Activated CD8-positive, alpha-beta T cell treated with anti-CD3 and anti-CD28 coated beads for 36 hours (primary cell): ENCODE measurements around the gene DAB1. TPM values are rescaled to one million over a fixed set of nuclear protein-coding genes. Genes with fewer than 3 reads are reported as not detected.
A peak's percentile ranks its signal among the peaks of the same experiment; 100 is the strongest.

Source experiments
- ATAC-seq: fragments of 200-7000 bp; cut with Tn5 transposase; one replicate; pipeline ENCODE4 v1.10.0; 2021; ENCODE audit warnings: mild to moderate bottlenecking, moderate library complexity
- CTCF ChIA-PET: fragments of 350-600 bp; sonication (Branson Sonifier 250); formaldehyde crosslinking; loops from one replicate; lab custom pipeline; 2021; ENCODE audit warnings: antibody characterized with exemption; lab: Charles Lee
- POLR2A ChIA-PET: fragments of 350-600 bp; sonication (Branson Sonifier 250); formaldehyde crosslinking; loops from one replicate; lab custom pipeline; 2021; ENCODE audit warnings: antibody characterized with exemption; lab: Charles Lee
- DNase-seq: peaks from one replicate; pipeline ENCODE4 v3.0.0-alpha.2; 2020
- H3K27ac Mint-ChIP-seq: one replicate; pipeline ENCODE4 v1.8.0; 2021; ENCODE audit warnings: mild to moderate bottlenecking, mixed read lengths
- H3K27me3 Mint-ChIP-seq: one replicate; pipeline ENCODE4 v1.8.0; 2021; ENCODE audit warnings: mixed read lengths
- H3K36me3 Mint-ChIP-seq: one replicate; pipeline ENCODE4 v1.8.0; 2021; ENCODE audit warnings: low read depth, mixed read lengths
- H3K4me1 Mint-ChIP-seq: one replicate; pipeline ENCODE4 v1.8.0; 2021; ENCODE audit warnings: low read depth, mixed read lengths
- H3K4me3 Mint-ChIP-seq: one replicate; pipeline ENCODE4 v1.8.0; 2021; ENCODE audit warnings: mild to moderate bottlenecking, moderate library complexity, mixed read lengths
- H3K9me3 Mint-ChIP-seq: one replicate; pipeline ENCODE4 v1.8.0; 2021; ENCODE audit warnings: mixed read lengths
- intact Hi-C: fragments of 100-400 bp; cut with micrococcal nuclease; formaldehyde crosslinking; loops from one replicate; pipeline ENCODE4 v1.10.0; 2022
- total RNA-seq, 2 experiments: library from RNA; stranded (reverse); gene quantifications; one replicate each; pipeline ENCODE4 v1.2.3, GENCODE V29; 2021
- TF ChIP-seq, protein P1 (sequence below): fragments of 200-600 bp; IDR thresholded peaks from one replicate; pipeline ENCODE4 v1.8.0; 2022; ENCODE audit warnings: antibody characterized with exemption, mild to moderate bottlenecking

Gene DAB1
- total RNA-seq, 2 experiments from 2014 or later = not detected

DNA sequence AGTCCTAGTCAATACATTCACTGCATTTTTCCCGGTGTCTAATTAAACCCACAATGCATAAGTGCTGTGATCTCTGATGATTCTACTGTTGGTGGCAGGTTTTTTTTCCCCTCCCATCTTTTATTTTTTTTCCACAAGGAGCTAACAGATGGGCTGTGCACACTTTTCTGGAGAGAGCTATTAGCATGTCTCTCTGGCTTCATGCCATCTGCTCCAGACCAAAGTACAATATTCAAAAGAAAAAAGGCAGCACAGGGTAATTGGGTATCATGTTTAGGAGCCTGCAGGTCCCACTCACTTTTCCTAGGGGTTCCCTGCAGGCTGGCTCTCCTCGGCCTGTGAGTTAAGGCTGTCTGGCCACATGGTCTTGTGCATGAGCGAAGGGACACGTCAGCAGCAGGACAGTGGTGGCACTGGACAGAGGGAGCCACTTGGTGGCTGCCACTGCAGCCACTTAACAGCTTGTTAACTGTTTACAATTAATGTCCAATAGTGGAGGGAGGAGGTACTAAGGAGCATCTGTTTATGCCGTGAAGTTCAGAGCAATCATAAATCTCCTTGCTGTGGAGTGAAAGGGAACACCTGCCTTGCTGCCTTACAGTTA lies 404.5 kb downstream of the DAB1 start:
- H3K36me3 Mint-ChIP-seq = no peaks in the 10 kb centered on the region
- peaks cover 2% of the 10 kb centered on the region for H3K27me3 Mint-ChIP-seq
- POLR2A ChIA-PET = no interaction called here

DNA sequence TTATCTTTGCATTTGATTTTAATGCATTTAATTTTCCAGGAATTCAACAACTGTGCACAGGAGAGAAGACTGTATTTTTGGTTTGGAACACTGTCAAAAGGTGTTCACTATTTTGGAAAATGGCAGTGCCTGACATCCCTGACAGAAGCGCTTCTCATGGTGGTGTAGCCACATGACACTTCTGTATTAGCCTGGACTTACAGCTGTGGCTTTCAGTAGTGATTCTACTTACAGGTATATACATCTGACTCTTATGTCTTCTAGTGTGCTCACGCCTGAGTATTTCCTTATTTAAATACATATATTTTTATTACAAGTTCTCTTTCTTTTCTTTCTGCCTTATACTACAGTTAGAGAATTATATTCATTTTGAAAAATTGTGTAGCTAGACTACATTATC lies 405.7 kb downstream of the DAB1 start:
- Mint-ChIP-seq H3K27me3 (peaks cover 2% of the 10 kb centered on the region), H3K9me3 (peaks cover 2% of the 10 kb centered on the region), H3K36me3 (no peaks in the 10 kb centered on the region), H3K4me1 (no peaks in the 10 kb centered on the region), H3K27ac (no peak overlapping the region), H3K4me3 (no peak overlapping the region)
- ChIA-PET CTCF (no interaction called here), POLR2A (interaction anchor here (1.0 kb wide), 1 partner anchor 10 kb away, joined by 4 read pairs; no protein-coding TSS in a partner anchor)
- TF ChIP-seq, protein P1, sequence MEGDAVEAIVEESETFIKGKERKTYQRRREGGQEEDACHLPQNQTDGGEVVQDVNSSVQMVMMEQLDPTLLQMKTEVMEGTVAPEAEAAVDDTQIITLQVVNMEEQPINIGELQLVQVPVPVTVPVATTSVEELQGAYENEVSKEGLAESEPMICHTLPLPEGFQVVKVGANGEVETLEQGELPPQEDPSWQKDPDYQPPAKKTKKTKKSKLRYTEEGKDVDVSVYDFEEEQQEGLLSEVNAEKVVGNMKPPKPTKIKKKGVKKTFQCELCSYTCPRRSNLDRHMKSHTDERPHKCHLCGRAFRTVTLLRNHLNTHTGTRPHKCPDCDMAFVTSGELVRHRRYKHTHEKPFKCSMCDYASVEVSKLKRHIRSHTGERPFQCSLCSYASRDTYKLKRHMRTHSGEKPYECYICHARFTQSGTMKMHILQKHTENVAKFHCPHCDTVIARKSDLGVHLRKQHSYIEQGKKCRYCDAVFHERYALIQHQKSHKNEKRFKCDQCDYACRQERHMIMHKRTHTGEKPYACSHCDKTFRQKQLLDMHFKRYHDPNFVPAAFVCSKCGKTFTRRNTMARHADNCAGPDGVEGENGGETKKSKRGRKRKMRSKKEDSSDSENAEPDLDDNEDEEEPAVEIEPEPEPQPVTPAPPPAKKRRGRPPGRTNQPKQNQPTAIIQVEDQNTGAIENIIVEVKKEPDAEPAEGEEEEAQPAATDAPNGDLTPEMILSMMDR = no peak
- intact Hi-C loops = no loop called here
- DNase-seq (no peak), ATAC-seq (no peak)

More for the DNA sequence above, 404.5 kb downstream of the DAB1 start:
- Mint-ChIP-seq H3K9me3 (peaks cover 2% of the 10 kb centered on the region), H3K4me1 (no peaks in the 10 kb centered on the region), H3K27ac (no peak overlapping the region), H3K4me3 (no peak overlapping the region)
- intact Hi-C loops = no loop called here
- no peak for DNase-seq
- CTCF ChIA-PET = no interaction called here
- no peak for ATAC-seq
- TF ChIP-seq, protein P1 = no peak

DNA sequence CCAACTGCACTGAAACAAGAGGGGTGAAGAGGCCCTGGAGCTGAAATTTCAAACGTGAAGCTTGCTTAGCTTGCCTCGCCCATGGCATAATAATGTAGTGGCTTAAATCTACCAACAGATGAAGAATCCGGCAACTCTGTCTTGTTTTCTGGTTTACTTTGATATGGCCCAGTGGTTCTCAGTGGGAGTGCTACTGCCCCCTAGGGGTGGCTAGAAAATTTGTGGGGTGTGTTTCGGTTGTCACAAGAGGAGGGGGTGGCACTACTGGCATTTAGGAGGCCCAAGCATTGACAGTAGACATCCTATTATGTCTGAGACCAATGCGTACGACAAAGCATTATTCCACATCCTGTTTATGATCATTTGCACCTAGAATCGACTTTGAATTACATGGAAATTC lies 406.1 kb downstream of the DAB1 start:
- Mint-ChIP-seq H3K4me3 (no peak overlapping the region), H3K27me3 (peaks cover 2% of the 10 kb centered on the region), H3K9me3 (peaks cover 2% of the 10 kb centered on the region), H3K27ac (no peak overlapping the region), H3K36me3 (no peaks in the 10 kb centered on the region), H3K4me1 (no peaks in the 10 kb centered on the region)
- ATAC-seq (no peak), DNase-seq (peak; percentile 2)
- intact Hi-C loops = no loop called here
- ChIA-PET CTCF (interaction anchor here (0.6 kb wide), 1 partner anchor 881 kb away, joined by 3 read pairs; no protein-coding TSS in a partner anchor), POLR2A (interaction anchor here (1.0 kb wide), 1 partner anchor 10 kb away, joined by 4 read pairs; no protein-coding TSS in a partner anchor)
- TF ChIP-seq, protein P1 = no peak

DNA sequence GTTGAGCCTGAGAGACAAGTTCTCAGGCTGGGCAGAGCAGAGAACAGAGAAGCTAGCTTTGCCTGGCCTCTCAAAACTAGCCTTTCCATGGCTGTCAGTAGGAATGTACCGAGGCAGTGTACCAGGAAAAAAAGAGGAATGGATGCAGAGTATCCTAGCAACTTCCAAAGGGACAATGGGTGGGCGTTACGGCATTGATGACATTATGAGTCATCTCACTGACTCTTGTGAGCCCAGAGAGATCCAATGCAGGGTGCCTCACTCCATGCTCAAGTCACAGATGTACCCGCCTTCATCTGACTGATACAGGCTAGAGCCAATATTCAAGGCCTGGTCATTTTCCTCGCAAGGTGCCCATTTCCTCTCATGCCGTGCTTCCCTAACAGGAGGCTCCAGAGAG lies 406.7 kb downstream of the DAB1 start:
- no peak for DNase-seq
- H3K27ac Mint-ChIP-seq = no peak overlapping the region

DNA sequence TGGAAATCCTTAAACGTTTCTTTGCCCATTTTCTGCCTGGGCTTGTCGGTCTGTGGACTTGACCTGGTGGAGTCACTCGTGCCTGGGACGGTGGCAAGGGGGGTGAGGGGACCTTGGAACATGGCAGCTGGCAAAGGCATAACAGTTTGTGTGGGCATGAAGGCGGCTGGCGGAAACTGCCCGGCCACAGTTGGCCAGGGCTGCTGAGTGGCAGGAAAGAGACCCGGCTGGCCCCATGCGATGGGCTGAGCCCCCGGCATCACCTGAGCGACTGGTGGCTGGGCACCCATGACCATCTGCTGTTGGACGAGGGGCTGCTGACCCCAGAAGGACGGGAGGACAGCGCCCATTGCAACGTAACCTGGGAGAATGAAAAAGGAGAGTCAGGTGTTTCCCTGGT lies 408.8 kb downstream of the DAB1 start:
- no peak for DNase-seq
- intact Hi-C loops = no loop called here
- no peaks in the 10 kb centered on the region for H3K4me1 Mint-ChIP-seq

More for the DNA sequence above, 406.7 kb downstream of the DAB1 start:
- Mint-ChIP-seq H3K36me3 (no peaks in the 10 kb centered on the region), H3K4me1 (no peaks in the 10 kb centered on the region), H3K4me3 (no peak overlapping the region), H3K9me3 (peaks cover 2% of the 10 kb centered on the region), H3K27me3 (peaks cover 2% of the 10 kb centered on the region)
- POLR2A ChIA-PET = no interaction called here
- TF ChIP-seq, protein P1 = no peak
- ATAC-seq = no peak
- intact Hi-C loops = no loop called here
- CTCF ChIA-PET = interaction anchor here (0.6 kb wide), 1 partner anchor 882 kb away, joined by 3 read pairs; no protein-coding TSS in a partner anchor

More for the DNA sequence above, 408.8 kb downstream of the DAB1 start:
- H3K4me3 Mint-ChIP-seq = no peak overlapping the region
- POLR2A ChIA-PET = no interaction called here
- no peaks in the 10 kb centered on the region for H3K9me3 Mint-ChIP-seq
- CTCF ChIA-PET = no interaction called here
- H3K27ac Mint-ChIP-seq = no peak overlapping the region
- no peaks in the 10 kb centered on the region for H3K36me3 Mint-ChIP-seq
- TF ChIP-seq, protein P1 = no peak
- H3K27me3 Mint-ChIP-seq = no peaks in the 10 kb centered on the region
- no peak for ATAC-seq
